Smooth muscle cell of the brain vasculature (primary cell): ENCODE data around the gene GATAD2B.
"Not testable (repeated sequence)": the region's sequence is repeated elsewhere in the genome, so short reads cannot be mapped to it uniquely, and the experiment has no call there.

Source experiments
- DNase-seq: peaks from one replicate; pipeline ENCODE4 v3.0.0-alpha.2; 2012; ENCODE audit warnings: low read depth, low spot score

Gene GATAD2B

GRCh38 chr1:153795934-153796785, 126.6 kb downstream of the GATAD2B start:
- DNase-seq = no peak

DNA sequence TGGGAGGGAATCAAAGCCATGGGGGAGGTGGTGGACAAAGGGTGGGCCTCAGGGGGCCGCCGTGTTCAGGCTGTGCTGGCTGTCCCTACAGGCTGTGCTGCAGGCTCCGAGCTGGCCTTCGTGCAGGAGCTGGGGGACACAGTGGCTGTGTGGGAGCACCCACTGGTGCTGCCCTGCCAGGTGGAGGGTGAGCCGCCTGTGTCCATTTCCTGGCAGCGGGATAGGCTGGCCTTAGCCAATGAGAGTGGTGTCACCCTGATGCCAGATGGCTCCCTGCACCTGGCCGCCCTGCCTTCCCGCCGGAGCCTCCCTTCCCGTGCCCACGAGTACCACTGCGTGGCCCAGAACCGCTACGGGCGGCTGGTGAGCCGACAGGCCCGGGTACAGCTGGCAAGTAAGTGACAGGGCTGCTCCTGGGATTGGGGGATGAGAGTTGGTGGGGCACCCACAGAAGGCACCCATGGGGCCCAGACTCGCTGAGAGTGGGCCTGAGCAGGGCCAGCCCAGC, 127.4 kb downstream of the GATAD2B start:
- no peak for DNase-seq

DNA sequence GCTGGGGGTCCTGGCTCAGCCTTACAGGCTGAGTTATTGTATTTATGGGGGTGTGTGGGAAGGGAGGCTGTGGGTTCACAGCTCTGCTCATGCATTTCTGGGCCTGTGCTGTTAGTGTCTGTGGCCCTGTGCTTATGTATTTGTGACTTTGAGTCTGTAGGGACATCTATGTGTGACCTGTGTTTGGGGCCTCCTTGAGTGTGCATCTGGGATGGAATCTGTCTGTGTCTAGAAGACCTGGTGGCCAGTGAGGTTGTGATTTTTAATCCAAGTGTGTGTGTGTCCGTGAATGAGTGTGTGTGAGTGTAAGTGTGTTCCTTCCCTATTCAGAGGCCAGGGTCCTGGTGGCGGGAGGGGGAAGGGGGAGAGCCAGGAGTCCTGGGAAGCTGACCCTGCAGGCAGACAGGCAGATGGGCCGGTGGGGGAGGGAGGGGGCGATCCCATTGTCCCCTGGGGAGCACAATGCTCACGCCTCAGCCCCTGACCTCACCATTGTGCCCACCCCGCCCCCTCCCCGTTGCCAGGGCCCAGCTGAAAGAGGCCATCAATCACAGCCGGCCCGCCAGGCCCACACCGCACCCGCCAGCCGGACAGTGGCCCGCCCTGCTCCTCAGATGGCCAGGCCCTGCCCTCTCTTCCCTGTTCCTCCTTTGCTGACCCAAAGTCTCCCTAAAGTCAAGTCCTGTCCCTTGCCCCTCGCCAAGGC, 128.0 kb downstream of the GATAD2B start:
- DNase-seq = no peak

GRCh38 chr1:153793973-153794615, 128.7 kb downstream of the GATAD2B start:
- no peak for DNase-seq

GRCh38 chr1:153793261-153793972, 129.4 kb downstream of the GATAD2B start:
- no peak for DNase-seq

- DNase-seq = no peak
Observed at GRCh38 chr1:153792631-153793041, 130.1 kb downstream of the GATAD2B start.

DNA sequence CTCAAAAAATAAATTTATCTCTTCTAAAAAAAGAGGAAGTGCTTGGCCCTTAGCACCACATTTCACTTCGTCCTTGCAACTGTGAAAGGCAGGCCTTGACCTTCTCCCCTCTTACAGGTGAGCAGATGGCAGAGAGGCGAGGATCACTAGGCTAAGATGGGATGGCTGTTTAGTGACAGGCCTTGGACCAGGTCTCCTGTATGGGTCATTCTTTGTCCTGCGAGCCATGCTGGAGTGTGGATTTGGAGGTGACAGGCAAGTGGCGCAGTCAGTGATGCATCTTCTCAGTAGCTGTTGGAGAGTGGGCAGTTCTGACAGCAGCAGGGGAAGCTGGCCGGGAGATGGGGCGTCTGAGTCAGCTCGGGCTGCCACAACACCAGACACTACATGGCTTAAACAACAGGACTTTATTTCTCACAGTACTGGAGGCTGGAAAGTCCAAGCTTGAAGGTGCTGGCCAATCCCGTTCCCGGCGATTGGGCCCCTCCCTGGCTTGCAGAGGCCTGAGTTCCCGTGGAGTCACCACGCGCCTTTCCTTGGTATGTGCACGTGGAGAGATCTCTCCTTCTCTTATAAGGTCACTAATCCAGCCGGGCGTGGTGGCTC, 131.0 kb downstream of the GATAD2B start:
- no peak for DNase-seq

GRCh38 chr1:153790966-153791647, 131.7 kb downstream of the GATAD2B start:
- no peak for DNase-seq

GRCh38 chr1:153790313-153790965, 132.3 kb downstream of the GATAD2B start:
- no peak for DNase-seq

- no peak for DNase-seq
Observed at GRCh38 chr1:153789478-153790034, 133.2 kb downstream of the GATAD2B start.

DNA sequence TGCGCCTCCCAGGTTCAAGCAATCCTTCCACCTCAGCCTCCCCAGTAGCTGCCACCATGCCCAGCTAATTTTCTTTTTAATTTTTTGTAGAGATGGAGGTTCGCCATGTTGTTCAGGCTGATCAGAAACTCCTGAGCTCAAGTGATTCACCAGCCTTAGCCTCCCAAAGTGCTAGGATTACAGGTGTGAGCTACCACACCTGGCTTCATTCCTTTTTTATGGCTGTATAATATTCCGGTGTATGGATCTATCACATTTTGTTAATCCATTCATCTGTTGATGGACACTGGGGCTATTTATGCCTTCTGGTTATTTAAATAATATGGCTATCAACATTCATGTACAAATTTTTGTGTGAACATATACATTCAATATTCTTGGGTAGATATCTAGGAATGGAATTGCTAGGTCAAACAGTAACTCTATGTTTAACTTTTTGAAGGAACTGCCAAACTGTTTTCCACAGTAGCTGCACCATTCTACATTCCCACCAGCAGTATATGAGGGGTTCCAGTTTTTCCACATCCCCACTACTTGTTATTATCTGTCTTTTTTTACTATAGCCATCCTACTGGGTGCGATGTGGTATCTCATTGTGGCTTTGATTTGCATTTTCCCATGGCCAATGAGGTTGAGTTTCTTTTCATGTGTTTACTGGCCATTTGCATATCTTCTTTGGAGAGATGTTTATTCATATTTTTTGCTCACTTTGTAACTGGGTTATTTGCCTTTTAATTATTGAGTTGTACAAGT, 136.6 kb downstream of the GATAD2B start:
- DNase-seq = no peak

DNA sequence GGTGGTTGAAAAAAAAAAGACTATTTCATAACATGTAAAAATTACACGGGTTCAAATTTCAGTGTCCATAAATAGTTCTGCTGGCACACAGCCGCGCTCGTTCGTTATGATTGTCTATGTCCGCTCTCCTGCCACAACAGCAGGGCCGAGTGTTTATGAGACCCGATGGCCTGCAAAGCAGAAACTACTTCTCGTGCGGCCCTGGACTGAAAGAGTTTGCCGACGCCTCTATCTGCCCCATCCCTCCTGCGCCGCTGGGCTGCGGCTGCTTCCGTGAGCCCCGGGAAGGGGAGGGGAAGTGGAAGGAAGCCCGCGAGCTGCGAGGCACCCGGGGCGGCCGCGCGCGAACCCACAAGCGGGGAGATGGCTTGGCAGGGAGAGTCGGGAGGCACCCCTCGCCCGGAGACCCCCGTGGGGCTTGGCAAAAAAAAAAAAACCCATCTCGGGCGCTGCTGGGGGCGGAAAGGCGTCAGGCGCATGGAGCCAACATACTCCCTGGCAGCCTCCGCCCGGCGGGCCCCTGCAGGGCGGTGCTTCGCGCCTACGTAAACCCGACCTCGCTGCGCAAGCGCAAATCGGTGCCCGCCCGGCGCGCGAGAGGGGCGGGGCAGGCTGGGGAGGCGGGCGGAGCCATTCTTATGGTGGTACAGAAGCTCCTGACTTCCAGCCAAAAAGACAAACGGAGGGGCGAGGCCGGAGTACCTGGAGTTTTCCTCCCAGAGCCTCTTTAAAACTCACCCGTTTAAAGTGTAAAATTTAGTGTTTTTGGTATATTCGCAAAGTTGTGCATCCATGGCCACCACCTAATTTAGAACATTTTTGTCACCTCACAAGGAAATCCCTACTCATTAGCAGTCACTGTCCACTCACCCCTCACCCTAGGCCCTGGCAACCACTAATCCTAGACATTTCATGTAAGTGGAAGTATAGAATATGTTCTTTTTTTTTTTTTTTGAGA, 139.3 kb downstream of the GATAD2B start:
- peak; percentile 83 for DNase-seq

- not testable (repeated sequence) for DNase-seq
Observed at GRCh38 chr1:153782648-153783047, 140.1 kb downstream of the GATAD2B start.

DNA sequence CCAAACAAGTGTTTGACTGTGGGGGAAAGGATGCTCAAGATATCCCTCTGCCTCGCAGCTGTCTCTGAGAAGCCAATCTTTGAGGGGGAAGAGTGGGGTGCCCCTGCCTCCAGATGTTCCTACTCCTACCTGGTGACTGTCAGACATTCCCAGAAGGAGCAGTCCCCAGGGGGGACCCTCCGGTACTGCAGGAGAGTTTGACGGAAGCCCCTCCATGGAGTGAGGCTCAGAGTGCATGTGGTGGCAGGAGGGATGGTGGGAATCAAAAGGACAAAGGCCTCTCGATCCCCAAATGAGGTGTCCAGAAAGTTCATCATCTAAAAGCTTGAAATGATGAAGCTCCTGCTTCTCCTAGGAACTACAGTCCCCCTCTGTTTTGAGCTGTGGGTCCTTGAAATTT, 142.2 kb downstream of the GATAD2B start:
- DNase-seq = no peak

GRCh38 chr1:153779781-153780541, 142.8 kb downstream of the GATAD2B start:
- DNase-seq = no peak

DNA sequence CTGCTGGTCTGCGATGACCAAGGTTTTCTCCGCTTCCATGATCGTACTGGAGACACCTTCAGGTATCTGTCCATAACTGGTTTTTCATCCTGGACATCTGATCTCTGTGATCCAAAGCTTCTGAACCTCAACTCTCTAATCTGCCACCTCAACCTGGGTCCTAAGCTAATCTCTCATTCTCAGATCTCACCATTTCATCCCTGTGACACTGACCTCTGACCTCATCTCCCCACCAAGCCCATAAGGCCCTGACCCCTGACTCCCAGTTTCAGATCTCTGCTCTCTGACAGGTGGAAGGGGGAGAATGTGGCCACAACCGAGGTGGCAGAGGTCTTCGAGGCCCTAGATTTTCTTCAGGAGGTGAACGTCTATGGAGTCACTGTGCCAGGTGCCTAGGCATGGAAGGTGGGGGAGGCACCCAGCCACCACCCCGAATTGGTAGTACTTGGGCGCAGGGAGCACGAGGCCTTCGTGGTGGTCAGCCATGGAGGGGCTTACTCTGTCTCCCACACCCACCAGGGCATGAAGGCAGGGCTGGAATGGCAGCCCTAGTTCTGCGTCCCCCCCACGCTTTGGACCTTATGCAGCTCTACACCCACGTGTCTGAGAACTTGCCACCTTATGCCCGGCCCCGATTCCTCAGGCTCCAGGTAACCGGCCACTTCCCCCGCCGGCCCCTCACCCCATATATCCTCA, 143.8 kb downstream of the GATAD2B start:
- DNase-seq = no peak
